PC-3 (cell line): Measurements from ENCODE around the gene ADARB2. TPM values are rescaled to one million over a fixed set of nuclear protein-coding genes. Genes with fewer than 3 reads are reported as not detected.

Source experiments
- ATAC-seq: fragments of 200-7000 bp; cut with Tn5 transposase; 2 replicates; pipeline ENCODE4 v1.9.1; 2020; ENCODE audit warnings: mild to moderate bottlenecking, moderate library complexity
- BruUV-seq: library from RNA; stranded (reverse); fragments of 400-500 nt; replicated peaks from 2 replicates; lab custom pipeline; 2021; lab: Mats Ljungman, UMichigan
- CTCF ChIA-PET: fragments of 300-600 bp; sonication (Branson Sonifier 250); formaldehyde crosslinking; loops from one replicate; lab custom pipeline; 2022; ENCODE audit warnings: antibody characterized with exemption; lab: Charles Lee
- POLR2A ChIA-PET: fragments of 300-600 bp; sonication (Branson Sonifier 250); formaldehyde crosslinking; loops from one replicate; lab custom pipeline; 2022; ENCODE audit warnings: antibody characterized with exemption; ENCODE audit not compliant: unreplicated experiment; lab: Charles Lee
- DNase-seq: peaks from one replicate; pipeline ENCODE4 v3.0.0-alpha.2; 2015
- H2AFZ ChIP-seq: fragments of 300-600 bp; sonication (generic); 2 replicates; pipeline ENCODE4 v1.6.0; 2016; ENCODE audit warnings: antibody characterized with exemption, low read length
- H3F3A ChIP-seq: fragments of 300-600 bp; sonication (generic); one replicate; pipeline ENCODE4 v1.6.0; 2017; ENCODE audit warnings: antibody characterized with exemption, low read length, control low read depth, mild to moderate bottlenecking; ENCODE audit not compliant: unreplicated experiment
- H3K27ac ChIP-seq: fragments of 300-600 bp; sonication (generic); 2 replicates; pipeline ENCODE4 v1.5.1; 2016; ENCODE audit warnings: mild to moderate bottlenecking, low read length
- H3K27me3 ChIP-seq: fragments of 300-600 bp; sonication (generic); 2 replicates; pipeline ENCODE4 v1.6.1; 2016; ENCODE audit warnings: low read length, mixed read lengths
- H3K36me3 ChIP-seq: fragments of 300-600 bp; sonication (generic); 2 replicates; pipeline ENCODE4 v1.6.1; 2016; ENCODE audit warnings: low read depth, mixed run types, low read length, mixed read lengths
- H3K4me1 ChIP-seq: fragments of 300-600 bp; sonication (generic); 2 replicates; pipeline ENCODE4 v1.5.1; 2016; ENCODE audit warnings: low read length; ENCODE audit not compliant: insufficient read depth
- H3K4me2 ChIP-seq: fragments of 300-600 bp; sonication (generic); 2 replicates; pipeline ENCODE4 v1.6.0; 2016; ENCODE audit warnings: low read length
- H3K4me3 ChIP-seq: fragments of 300-600 bp; sonication (generic); 2 replicates; pipeline ENCODE4 v1.5.1; 2016; ENCODE audit warnings: mild to moderate bottlenecking, low read length, mixed read lengths
- H3K79me2 ChIP-seq: fragments of 300-600 bp; sonication (generic); 2 replicates; pipeline ENCODE4 v1.6.1; 2017; ENCODE audit warnings: low read length, mixed read lengths
- H3K9ac ChIP-seq: fragments of 300-600 bp; sonication (generic); 2 replicates; pipeline ENCODE4 v1.6.0; 2016; ENCODE audit warnings: mild to moderate bottlenecking, low read length
- H3K9me2 ChIP-seq: fragments of 300-600 bp; sonication (generic); replicated peaks from 2 replicates; pipeline ENCODE4 v1.6.1; 2016; ENCODE audit warnings: mixed run types, low read length, mixed read lengths
- H3K9me3 ChIP-seq: fragments of 300-600 bp; sonication (generic); 2 replicates; pipeline ENCODE4 v1.6.1; 2016; ENCODE audit warnings: low read length, mixed read lengths
- H4K20me1 ChIP-seq: fragments of 300-600 bp; sonication (generic); 2 replicates; pipeline ENCODE4 v1.6.1; 2016; ENCODE audit warnings: low read length, mixed read lengths
- CTCF ChIP-seq: fragments of 300-600 bp; sonication (generic); conservative IDR thresholded peaks from 2 replicates; pipeline ENCODE4 v1.5.1; 2017; ENCODE audit warnings: antibody characterized with exemption, low read depth, mild to moderate bottlenecking, low read length
- EZH2 ChIP-seq: fragments of 300-600 bp; sonication (generic); IDR thresholded peaks from one replicate; pipeline ENCODE4 v1.6.1; 2017; ENCODE audit warnings: antibody characterized with exemption, mild to moderate bottlenecking, low read length; ENCODE audit not compliant: unreplicated experiment
- EZH2phosphoT487 ChIP-seq: fragments of 300-600 bp; sonication (generic); IDR thresholded peaks from 2 replicates; pipeline ENCODE4 v1.6.1; 2018; ENCODE audit warnings: mild to moderate bottlenecking, antibody characterized with exemption, low read length, borderline replicate concordance
- intact Hi-C: fragments of 100-400 bp; cut with micrococcal nuclease; formaldehyde crosslinking; loops from 2 replicates; pipeline ENCODE4 v1.9.0; 2023
- total RNA-seq: library from RNA; depleted of rRNA; stranded (reverse); fragments of >200 nt; gene quantifications from 2 replicates; pipeline ENCODE4 v1.2.3, GENCODE V29; 2014

The ADARB2 gene
- total RNA-seq, 1 experiment from 2014 or later, result not detected

- Histone ChIP-seq H2AFZ (no peak overlapping the region), H4K20me1 (no peaks in the 10 kb centered on the region), H3K4me2 (no peak overlapping the region), H3K36me3 (no peaks in the 10 kb centered on the region), H3K9me3 (no peaks in the 10 kb centered on the region), H3K79me2 (no peaks in the 10 kb centered on the region), H3K9ac (no peak overlapping the region), H3K27ac (no peak overlapping the region), H3F3A (no peaks in the 10 kb centered on the region), H3K4me3 (no peak overlapping the region), H3K4me1 (no peaks in the 10 kb centered on the region), H3K27me3 (peaks cover 10% of the 10 kb centered on the region; the same call in 1 of the 2 replicates), H3K9me2 (no peaks in the 10 kb centered on the region)
- TF ChIP-seq EZH2phosphoT487, result no peak
- TF ChIP-seq EZH2, result no peak
- no peak for TF ChIP-seq CTCF
- POLR2A ChIA-PET, result no interaction called here
- CTCF ChIA-PET, result no interaction called here
- BruUV-seq, result no TSS peak
- DNase-seq, result no peak
- intact Hi-C loops, result no loop called here
- ATAC-seq, result no peak
Observed at GRCh38 chr10:1331560-1331959, 405.8 kb downstream of the ADARB2 start.

GRCh38 chr10:1329622-1330021 lies 407.7 kb downstream of the ADARB2 start:
- Histone ChIP-seq H3K79me2 (no peaks in the 10 kb centered on the region), H3K4me1 (no peaks in the 10 kb centered on the region)
- intact Hi-C loops, result no loop called here

More at GRCh38 chr10:1329622-1330021, 407.7 kb downstream of the ADARB2 start:
- Histone ChIP-seq H4K20me1 (no peaks in the 10 kb centered on the region), H3K9me3 (no peaks in the 10 kb centered on the region), H3K9me2 (no peaks in the 10 kb centered on the region), H3K9ac (no peak overlapping the region), H3K27ac (no peak overlapping the region), H3F3A (no peaks in the 10 kb centered on the region), H3K36me3 (no peaks in the 10 kb centered on the region), H3K4me2 (no peak overlapping the region), H2AFZ (no peak overlapping the region), H3K27me3 (peaks cover 10% of the 10 kb centered on the region; the same call in 1 of the 2 replicates), H3K4me3 (no peak overlapping the region)
- no peak for TF ChIP-seq EZH2
- TF ChIP-seq CTCF, result no peak
- no peak for TF ChIP-seq EZH2phosphoT487
- ATAC-seq (no peak), DNase-seq (no peak)
- no TSS peak for BruUV-seq
- CTCF ChIA-PET, result no interaction called here
- POLR2A ChIA-PET, result no interaction called here
